ENCODE data around the gene FUT1. TPM values are rescaled to one million over a fixed set of nuclear protein-coding genes. Genes with fewer than 3 reads are reported as not detected.
A peak's percentile ranks its signal among the peaks of the same experiment; 100 is the strongest.

Gene FUT1
- total and polyA plus RNA-seq, 4 donors = 0.48 to 6.8 (median 1.0) TPM

- peak overlapping the region; percentile 69 to 77 for H3K27ac ChIP-seq (ENCODE audit: low read depth in 1 of 2, low read length in 2 of 2)
- peak overlapping the region in 1 of 2 donors; percentile 36 for H3K9ac ChIP-seq (ENCODE audit: low read depth in 1 of 2, low read length in 2 of 2)
- H3K4me1 ChIP-seq (ENCODE audit: control insufficient read depth in 4 of 4, insufficient read depth in 4 of 4, low read length in 3 of 4) = peaks cover 0 to 10% (median 4%) of the 10 kb centered on the region in 4 donors
Measured at GRCh38 chr19:48724796-48725753, 27.4 kb downstream of the FUT1 start.

More at GRCh38 chr19:48724796-48725753, 27.4 kb downstream of the FUT1 start:
- no peaks in the 10 kb centered on the region for H3K9me3 ChIP-seq (ENCODE audit: control insufficient read depth in 4 of 4, low read length in 3 of 4)
- no peaks in the 10 kb centered on the region for H3K36me3 ChIP-seq (ENCODE audit: control insufficient read depth in 4 of 4, insufficient read depth in 3 of 4, low read depth in 1 of 4, low read length in 3 of 4)
- no peak overlapping the region for H3K4me3 ChIP-seq (ENCODE audit: low read depth in 1 of 3, low read length in 3 of 3)
- WGBS = 57% methylated on average over 11 of the region's 11 CpGs
- H3K27me3 ChIP-seq (ENCODE audit: control insufficient read depth in 4 of 4, insufficient read depth in 4 of 4, low read length in 3 of 4) = no peaks in the 10 kb centered on the region
- DNase-seq (ENCODE audit: low spot score) = no peak
- TF ChIP-seq RAD21 (IDR thresholded peaks at IDR 0.05) = peak in 1 of 2 donors; percentile 15
- peak; percentile 50 for TF ChIP-seq SP1 (IDR thresholded peaks at IDR 0.05)
- no peak for TF ChIP-seq HNF4A (conservative IDR thresholded peaks at IDR 0.05)
- peak; percentile 97 for TF ChIP-seq NR2F2 (IDR thresholded peaks at IDR 0.05)
- TF ChIP-seq YY1 (IDR thresholded peaks at IDR 0.05) = peak; percentile 12
- TF ChIP-seq FOXA1 (IDR thresholded peaks at IDR 0.05) = no peak
- TF ChIP-seq ZBTB33 (IDR thresholded peaks at IDR 0.05) = no peak
- peak; percentile 63 to 84 for TF ChIP-seq GABPA (IDR thresholded peaks at IDR 0.05 in 1 of 2, conservative IDR thresholded peaks at IDR 0.05 in 1 of 2)
- no peak for TF ChIP-seq HNF4G (IDR thresholded peaks at IDR 0.05)
- peak in 1 of 2 donors; percentile 36 for TF ChIP-seq EGR1 (IDR thresholded peaks at IDR 0.05; ENCODE audit: low read depth in 2 of 2)
- peak; percentile 22 to 37 for TF ChIP-seq RXRA (IDR thresholded peaks at IDR 0.05)
- peak; percentile 7 to 46 for TF ChIP-seq JUND (IDR thresholded peaks at IDR 0.05)
- TF ChIP-seq FOXA2 (IDR thresholded peaks at IDR 0.05) = no peak
- no peak for TF ChIP-seq TAF1 (conservative IDR thresholded peaks at IDR 0.05)
- TF ChIP-seq, protein P1, sequence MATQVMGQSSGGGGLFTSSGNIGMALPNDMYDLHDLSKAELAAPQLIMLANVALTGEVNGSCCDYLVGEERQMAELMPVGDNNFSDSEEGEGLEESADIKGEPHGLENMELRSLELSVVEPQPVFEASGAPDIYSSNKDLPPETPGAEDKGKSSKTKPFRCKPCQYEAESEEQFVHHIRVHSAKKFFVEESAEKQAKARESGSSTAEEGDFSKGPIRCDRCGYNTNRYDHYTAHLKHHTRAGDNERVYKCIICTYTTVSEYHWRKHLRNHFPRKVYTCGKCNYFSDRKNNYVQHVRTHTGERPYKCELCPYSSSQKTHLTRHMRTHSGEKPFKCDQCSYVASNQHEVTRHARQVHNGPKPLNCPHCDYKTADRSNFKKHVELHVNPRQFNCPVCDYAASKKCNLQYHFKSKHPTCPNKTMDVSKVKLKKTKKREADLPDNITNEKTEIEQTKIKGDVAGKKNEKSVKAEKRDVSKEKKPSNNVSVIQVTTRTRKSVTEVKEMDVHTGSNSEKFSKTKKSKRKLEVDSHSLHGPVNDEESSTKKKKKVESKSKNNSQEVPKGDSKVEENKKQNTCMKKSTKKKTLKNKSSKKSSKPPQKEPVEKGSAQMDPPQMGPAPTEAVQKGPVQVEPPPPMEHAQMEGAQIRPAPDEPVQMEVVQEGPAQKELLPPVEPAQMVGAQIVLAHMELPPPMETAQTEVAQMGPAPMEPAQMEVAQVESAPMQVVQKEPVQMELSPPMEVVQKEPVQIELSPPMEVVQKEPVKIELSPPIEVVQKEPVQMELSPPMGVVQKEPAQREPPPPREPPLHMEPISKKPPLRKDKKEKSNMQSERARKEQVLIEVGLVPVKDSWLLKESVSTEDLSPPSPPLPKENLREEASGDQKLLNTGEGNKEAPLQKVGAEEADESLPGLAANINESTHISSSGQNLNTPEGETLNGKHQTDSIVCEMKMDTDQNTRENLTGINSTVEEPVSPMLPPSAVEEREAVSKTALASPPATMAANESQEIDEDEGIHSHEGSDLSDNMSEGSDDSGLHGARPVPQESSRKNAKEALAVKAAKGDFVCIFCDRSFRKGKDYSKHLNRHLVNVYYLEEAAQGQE (IDR thresholded peaks at IDR 0.05) = peak; percentile 32
- peak; percentile 53 for TF ChIP-seq MAX (IDR thresholded peaks at IDR 0.05)
- TF ChIP-seq ATF3 (IDR thresholded peaks at IDR 0.05) = no peak
- TF ChIP-seq, protein P2, sequence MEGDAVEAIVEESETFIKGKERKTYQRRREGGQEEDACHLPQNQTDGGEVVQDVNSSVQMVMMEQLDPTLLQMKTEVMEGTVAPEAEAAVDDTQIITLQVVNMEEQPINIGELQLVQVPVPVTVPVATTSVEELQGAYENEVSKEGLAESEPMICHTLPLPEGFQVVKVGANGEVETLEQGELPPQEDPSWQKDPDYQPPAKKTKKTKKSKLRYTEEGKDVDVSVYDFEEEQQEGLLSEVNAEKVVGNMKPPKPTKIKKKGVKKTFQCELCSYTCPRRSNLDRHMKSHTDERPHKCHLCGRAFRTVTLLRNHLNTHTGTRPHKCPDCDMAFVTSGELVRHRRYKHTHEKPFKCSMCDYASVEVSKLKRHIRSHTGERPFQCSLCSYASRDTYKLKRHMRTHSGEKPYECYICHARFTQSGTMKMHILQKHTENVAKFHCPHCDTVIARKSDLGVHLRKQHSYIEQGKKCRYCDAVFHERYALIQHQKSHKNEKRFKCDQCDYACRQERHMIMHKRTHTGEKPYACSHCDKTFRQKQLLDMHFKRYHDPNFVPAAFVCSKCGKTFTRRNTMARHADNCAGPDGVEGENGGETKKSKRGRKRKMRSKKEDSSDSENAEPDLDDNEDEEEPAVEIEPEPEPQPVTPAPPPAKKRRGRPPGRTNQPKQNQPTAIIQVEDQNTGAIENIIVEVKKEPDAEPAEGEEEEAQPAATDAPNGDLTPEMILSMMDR (IDR thresholded peaks at IDR 0.05; ENCODE audit: low read depth, low read length, missing input control) = no peak

Data from liver (tissue), 9 donors.